ENCODE results near the gene CTCFL. TPM values are rescaled to one million over a fixed set of nuclear protein-coding genes. Genes with fewer than 3 reads are reported as not detected.

CTCFL gene
- total and polyA plus RNA-seq, 2 donors (not counting 3 experiments of a cell fraction or from before 2014, with no cell fraction given): not detected

GRCh38 chr20:57526087-57526884 is 1.3 kb upstream of the CTCFL start:
- no peak overlapping the region for H3K27ac ChIP-seq (ENCODE audit: insufficient read depth, low read depth, low read length)
- no peak overlapping the region for H2AFZ ChIP-seq (ENCODE audit: low read depth, low read length)
- ChIA-PET CTCF (no interaction called here), POLR2A (no interaction called here)
- no peaks in the 10 kb centered on the region for H3K79me2 ChIP-seq (ENCODE audit: control insufficient read depth, insufficient read depth, low read length)
- H3K36me3 ChIP-seq (ENCODE audit: control insufficient read depth in 2 of 2, extremely low read depth in 1 of 2, insufficient read depth in 2 of 2, low read length in 2 of 2): no peaks in the 10 kb centered on the region
- no peak overlapping the region for H3K9ac ChIP-seq (replicated peaks; ENCODE audit: extremely low read depth, insufficient read depth, low read length)
- TF ChIP-seq CTCF (IDR thresholded peaks at IDR 0.05; ENCODE audit: extremely low read depth in 1 of 2, insufficient read depth in 1 of 2, low read depth in 1 of 2, low read length in 2 of 2): peak in 1 of 2 donors; percentile 18
- no peak for TF ChIP-seq GATA2 (IDR thresholded peaks at IDR 0.05; ENCODE audit: insufficient read depth, insufficient read length, low read depth, low read length)
- H3K9me3 ChIP-seq (replicated peaks; ENCODE audit: control insufficient read depth, insufficient read depth, low read length): no peaks in the 10 kb centered on the region
- H3K27me3 ChIP-seq (ENCODE audit: control insufficient read depth in 2 of 2, insufficient read depth in 2 of 2, low read length in 2 of 2): peaks cover 0 to 2% of the 10 kb centered on the region in 2 experiments
- intact Hi-C loops (cut with micrococcal nuclease): no loop called here
- FAIRE-seq (no peak), DNase-seq (ENCODE audit: low read depth, low spot score) (no peak)
- no peaks in the 10 kb centered on the region for H3K9me1 ChIP-seq (replicated peaks; ENCODE audit: control insufficient read depth, extremely low read depth, insufficient read depth, low read length)
- H3K4me2 ChIP-seq (ENCODE audit: insufficient read depth, low read length): no peak overlapping the region
- BruUV-seq (replicated peaks): no TSS peak
- dilution Hi-C loops (cut with MboI; ENCODE audit: extremely low pct_ligation_motif_present, low sequenced_read_pairs): no loop called here
- H3K4me1 ChIP-seq (ENCODE audit: control insufficient read depth, extremely low read depth, insufficient read depth, low read length): no peaks in the 10 kb centered on the region
- no peak overlapping the region for H3K4me3 ChIP-seq (replicated peaks in 1 of 3; ENCODE audit: insufficient read depth in 1 of 3, low read depth in 1 of 3, low read length in 3 of 3)
- H4K20me1 ChIP-seq (replicated peaks; ENCODE audit: control insufficient read depth, extremely low read depth, insufficient read depth, low read length): no peaks in the 10 kb centered on the region

GRCh38 chr20:57525328-57526086 is 567 bp upstream of the CTCFL start:
- no peaks in the 10 kb centered on the region for H3K9me3 ChIP-seq (replicated peaks; ENCODE audit: control insufficient read depth, insufficient read depth, low read length)
- BruUV-seq (replicated peaks): no TSS peak
- DNase-seq (ENCODE audit: low read depth, low spot score) (no peak), FAIRE-seq (no peak)
- intact Hi-C loops (cut with micrococcal nuclease) (no loop called here), dilution Hi-C loops (cut with MboI; ENCODE audit: extremely low pct_ligation_motif_present, low sequenced_read_pairs) (no loop called here)
- H4K20me1 ChIP-seq (replicated peaks; ENCODE audit: control insufficient read depth, extremely low read depth, insufficient read depth, low read length): no peaks in the 10 kb centered on the region
- peaks cover 0 to 5% of the 10 kb centered on the region in 2 experiments for H3K27me3 ChIP-seq (ENCODE audit: control insufficient read depth in 2 of 2, insufficient read depth in 2 of 2, low read length in 2 of 2)
- no peak overlapping the region for H2AFZ ChIP-seq (ENCODE audit: low read depth, low read length)
- POLR2A ChIA-PET: no interaction called here
- no peaks in the 10 kb centered on the region for H3K36me3 ChIP-seq (ENCODE audit: control insufficient read depth in 2 of 2, extremely low read depth in 1 of 2, insufficient read depth in 2 of 2, low read length in 2 of 2)
- no peak overlapping the region for H3K9ac ChIP-seq (replicated peaks; ENCODE audit: extremely low read depth, insufficient read depth, low read length)
- CTCF ChIA-PET: no interaction called here
- H3K79me2 ChIP-seq (ENCODE audit: control insufficient read depth, insufficient read depth, low read length): no peaks in the 10 kb centered on the region
- H3K9me1 ChIP-seq (replicated peaks; ENCODE audit: control insufficient read depth, extremely low read depth, insufficient read depth, low read length): no peaks in the 10 kb centered on the region
- no peak overlapping the region for H3K4me3 ChIP-seq (replicated peaks in 1 of 3; ENCODE audit: insufficient read depth in 1 of 3, low read depth in 1 of 3, low read length in 3 of 3)
- H3K4me1 ChIP-seq (ENCODE audit: control insufficient read depth, extremely low read depth, insufficient read depth, low read length): no peaks in the 10 kb centered on the region
- H3K4me2 ChIP-seq (ENCODE audit: insufficient read depth, low read length): no peak overlapping the region
- no peak overlapping the region for H3K27ac ChIP-seq (ENCODE audit: insufficient read depth, low read depth, low read length)
- TF ChIP-seq JUN (IDR thresholded peaks at IDR 0.05; ENCODE audit: borderline replicate concordance, insufficient read depth, insufficient read length, low read depth) (no peak), GATA2 (IDR thresholded peaks at IDR 0.05; ENCODE audit: insufficient read depth, insufficient read length, low read depth, low read length) (no peak), POLR2AphosphoS5 (IDR thresholded peaks at IDR 0.05; ENCODE audit: insufficient read depth, low read depth, low read length) (no peak), CTCF (IDR thresholded peaks at IDR 0.05; ENCODE audit: extremely low read depth in 1 of 2, insufficient read depth in 1 of 2, low read depth in 1 of 2, low read length in 2 of 2) (no peak), MYC (IDR thresholded peaks at IDR 0.05; ENCODE audit: low read depth, low read length) (no peak), MAX (IDR thresholded peaks at IDR 0.05; ENCODE audit: insufficient read depth, insufficient read length) (no peak), EZH2 (IDR thresholded peaks at IDR 0.05; ENCODE audit: borderline replicate concordance, low read depth, low read length, severe bottlenecking) (no peak), FOS (IDR thresholded peaks at IDR 0.05; ENCODE audit: borderline replicate concordance, insufficient read depth, low read length) (no peak), POLR2A (IDR thresholded peaks at IDR 0.05; ENCODE audit: low read depth, low read length) (no peak)

Measured in endothelial cell of umbilical vein (primary cell).